OCI-LY7 (cell line): ENCODE measurements around the gene MBOAT2. TPM values are rescaled to one million over a fixed set of nuclear protein-coding genes. Genes with fewer than 3 reads are reported as not detected.

Source experiments
- BruUV-seq: library from RNA; stranded (reverse); fragments of 400-500 nt; replicated peaks from 2 replicates; lab custom pipeline; 2021; lab: Mats Ljungman, UMichigan
- CTCF ChIA-PET: fragments of 300-600 bp; sonication (Branson Sonifier 250); formaldehyde crosslinking; loops from one replicate; lab custom pipeline; 2022; ENCODE audit warnings: antibody characterized with exemption; ENCODE audit not compliant: unreplicated experiment; lab: Charles Lee
- POLR2A ChIA-PET: fragments of 300-600 bp; sonication (Branson Sonifier 250); formaldehyde crosslinking; loops from one replicate; lab custom pipeline; 2022; ENCODE audit warnings: antibody characterized with exemption; lab: Charles Lee
- DNase-seq: peaks from one replicate; pipeline ENCODE4 v3.0.0-alpha.2; 2015; ENCODE audit warnings: low spot score
- H2AFZ ChIP-seq: fragments of 200-600 bp; sonication (generic), shearing (Covaris generic); 2 replicates; pipeline ENCODE4 v1.6.1; 2014; ENCODE audit warnings: mild to moderate bottlenecking, antibody characterized with exemption, low read length, moderate library complexity
- H3K27ac ChIP-seq: fragments of 200-600 bp; sonication (generic); 2 replicates; pipeline ENCODE4 v1.5.1; 2014; ENCODE audit warnings: mixed run types, low read depth, mild to moderate bottlenecking, moderate library complexity, low read length, inconsistent platforms; ENCODE audit not compliant: poor library complexity, severe bottlenecking
- H3K36me3 ChIP-seq: fragments of 200-600 bp; sonication (generic); 2 replicates; pipeline ENCODE4 v1.6.1; 2014; ENCODE audit warnings: mild to moderate bottlenecking, antibody characterized with exemption, low read length, moderate library complexity, mixed read lengths; ENCODE audit not compliant: insufficient read depth
- H3K4me1 ChIP-seq: fragments of 200-600 bp; sonication (generic); 2 replicates; pipeline ENCODE4 v1.5.1; 2014; ENCODE audit warnings: mild to moderate bottlenecking, low read length; ENCODE audit not compliant: insufficient read depth, poor library complexity, severe bottlenecking
- H3K4me2 ChIP-seq: fragments of 200-600 bp; sonication (generic); 2 replicates; pipeline ENCODE4 v1.6.1; 2014; ENCODE audit warnings: mild to moderate bottlenecking, low read length
- H3K4me3 ChIP-seq: fragments of 200-600 bp; sonication (generic); 2 replicates; pipeline ENCODE4 v1.5.1; 2014; ENCODE audit warnings: mild to moderate bottlenecking, low read depth, low read length; ENCODE audit not compliant: poor library complexity, severe bottlenecking
- H3K79me2 ChIP-seq: fragments of 200-600 bp; sonication (generic); 2 replicates; pipeline ENCODE4 v1.6.1; 2016; ENCODE audit warnings: low read depth, mild to moderate bottlenecking, low read length, moderate library complexity, mixed read lengths; ENCODE audit not compliant: insufficient read depth
- H3K9me2 ChIP-seq: fragments of 200-600 bp; sonication (generic); 2 replicates; pipeline ENCODE4 v1.6.1; 2016; ENCODE audit warnings: mild to moderate bottlenecking, low read length, mixed read lengths; ENCODE audit not compliant: insufficient read depth
- H3K9me3 ChIP-seq: fragments of 200-600 bp; sonication (generic); 2 replicates; pipeline ENCODE4 v1.6.1; 2014; ENCODE audit warnings: mild to moderate bottlenecking, mixed run types, low read length, mixed read lengths
- H4K20me1 ChIP-seq: fragments of 200-600 bp; sonication (generic); 2 replicates; pipeline ENCODE4 v1.6.1; 2014; ENCODE audit warnings: mild to moderate bottlenecking, antibody characterized with exemption, low read length, moderate library complexity, mixed read lengths; ENCODE audit not compliant: insufficient read depth
- CTCF ChIP-seq: fragments of 200-600 bp; sonication (generic); conservative IDR thresholded peaks from 2 replicates; pipeline ENCODE4 v1.5.1; 2014; ENCODE audit warnings: mild to moderate bottlenecking, antibody characterized with exemption, low read length, moderate library complexity, mixed read lengths
- EZH2phosphoT487 ChIP-seq: fragments of 200-600 bp; sonication (generic); IDR thresholded peaks from 2 replicates; pipeline ENCODE4 v1.6.1; 2018; ENCODE audit warnings: low read depth, borderline replicate concordance, mild to moderate bottlenecking, mixed run types, antibody characterized with exemption, low read length, moderate library complexity, mixed read lengths
- intact Hi-C: fragments of 100-400 bp; cut with micrococcal nuclease; formaldehyde crosslinking; loops from one replicate; pipeline ENCODE4 v1.10.0; 2022; ENCODE audit not compliant: unreplicated experiment
- total RNA-seq, 2 experiments: library from RNA; depleted of rRNA in 1 of 2; stranded (reverse); fragments of >200 nt in 1 of 2; shearing (Covaris generic) in 1 of 2; gene quantifications; 2 replicates each; pipeline ENCODE4 v1.2.3, GENCODE V29; 2014 to 2022

MBOAT2 gene
- total RNA-seq, 2 experiments from 2014 or later, result 0.28 to 0.93 TPM

- no peaks in the 10 kb centered on the region for H3K79me2 ChIP-seq
- CTCF ChIA-PET, result no interaction called here
- no peak overlapping the region for H3K4me3 ChIP-seq
- H3K9me2 ChIP-seq, result no peaks in the 10 kb centered on the region
- H3K4me2 ChIP-seq, result no peak overlapping the region
- intact Hi-C loops, result no loop called here
- H2AFZ ChIP-seq, result no peak overlapping the region
- no peaks in the 10 kb centered on the region for H4K20me1 ChIP-seq
- no peak overlapping the region for H3K27ac ChIP-seq
- DNase-seq, result no peak
- no TSS peak for BruUV-seq
- H3K36me3 ChIP-seq, result no peaks in the 10 kb centered on the region
- no peaks in the 10 kb centered on the region for H3K4me1 ChIP-seq
- POLR2A ChIA-PET, result interaction anchor here (0.7 kb wide), 1 partner anchor 10 kb away, joined by 3 read pairs; the partner anchor contains the start of gene MBOAT2
- no peak for TF ChIP-seq CTCF
- no peak for TF ChIP-seq EZH2phosphoT487
- no peaks in the 10 kb centered on the region for H3K9me3 ChIP-seq
Measured at GRCh38 chr2:8993902-8994278, 9.6 kb downstream of the MBOAT2 start.

- no peaks in the 10 kb centered on the region for H3K79me2 ChIP-seq
- no peak overlapping the region for H3K27ac ChIP-seq
- H3K4me2 ChIP-seq, result no peak overlapping the region
- H3K4me3 ChIP-seq, result no peak overlapping the region
- no TSS peak for BruUV-seq
- no peaks in the 10 kb centered on the region for H3K36me3 ChIP-seq
- no peak for TF ChIP-seq EZH2phosphoT487
- no peak for TF ChIP-seq CTCF
- ChIA-PET CTCF (no interaction called here), POLR2A (interaction anchor here (0.7 kb wide), 1 partner anchor 10 kb away, joined by 3 read pairs; the partner anchor contains the start of gene MBOAT2)
- H4K20me1 ChIP-seq, result no peaks in the 10 kb centered on the region
- intact Hi-C loops, result no loop called here
- H3K9me2 ChIP-seq, result no peaks in the 10 kb centered on the region
- no peak overlapping the region for H2AFZ ChIP-seq
- H3K4me1 ChIP-seq, result no peaks in the 10 kb centered on the region
- H3K9me3 ChIP-seq, result no peaks in the 10 kb centered on the region
- no peak for DNase-seq
Measured at GRCh38 chr2:8993196-8993901, 10.1 kb downstream of the MBOAT2 start.

GRCh38 chr2:8992643-8993042 lies 10.8 kb downstream of the MBOAT2 start:
- Histone ChIP-seq H3K79me2 (no peaks in the 10 kb centered on the region), H3K36me3 (no peaks in the 10 kb centered on the region), H3K9me2 (no peaks in the 10 kb centered on the region), H3K27ac (no peak overlapping the region), H2AFZ (no peak overlapping the region), H4K20me1 (no peaks in the 10 kb centered on the region), H3K4me1 (no peaks in the 10 kb centered on the region), H3K4me3 (no peak overlapping the region), H3K4me2 (no peak overlapping the region), H3K9me3 (no peaks in the 10 kb centered on the region)
- no peak for TF ChIP-seq EZH2phosphoT487
- no peak for TF ChIP-seq CTCF
- no TSS peak for BruUV-seq
- ChIA-PET POLR2A (interaction anchor here (0.6 kb wide), 2 partner anchors 15 to 1485 kb away, joined by 3 to 4 read pairs; no protein-coding TSS in a partner anchor), CTCF (no interaction called here)
- intact Hi-C loops, result no loop called here
- no peak for DNase-seq
